ENCODE measurements around the gene SMC2.

The SMC2 gene

DNA sequence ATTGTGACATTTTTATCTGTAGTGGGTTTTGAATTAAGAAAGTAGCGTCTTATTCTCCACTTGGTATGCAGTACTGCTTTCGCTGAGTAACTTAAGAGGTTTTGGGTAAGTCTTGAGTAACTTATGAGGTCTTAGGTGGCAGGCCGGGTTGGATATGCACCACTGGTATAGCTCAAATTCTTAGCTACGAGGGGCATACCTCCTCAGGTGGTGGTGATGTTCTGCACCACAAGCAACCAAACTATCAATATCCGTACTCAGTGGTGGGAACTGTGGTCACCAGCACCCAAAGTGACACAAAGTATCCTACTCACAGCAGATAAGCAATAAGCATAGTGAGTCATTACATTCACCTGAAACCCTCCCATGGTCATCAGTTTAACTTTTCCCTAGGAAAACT, 13.7 kb downstream of the SMC2 start:
- DNase-seq (ENCODE audit: low spot score), result no peak

- DNase-seq (ENCODE audit: low spot score), result no peak
These were observed 14.2 kb downstream of the SMC2 start for GRCh38 chr9:104108315-104108714.

DNA sequence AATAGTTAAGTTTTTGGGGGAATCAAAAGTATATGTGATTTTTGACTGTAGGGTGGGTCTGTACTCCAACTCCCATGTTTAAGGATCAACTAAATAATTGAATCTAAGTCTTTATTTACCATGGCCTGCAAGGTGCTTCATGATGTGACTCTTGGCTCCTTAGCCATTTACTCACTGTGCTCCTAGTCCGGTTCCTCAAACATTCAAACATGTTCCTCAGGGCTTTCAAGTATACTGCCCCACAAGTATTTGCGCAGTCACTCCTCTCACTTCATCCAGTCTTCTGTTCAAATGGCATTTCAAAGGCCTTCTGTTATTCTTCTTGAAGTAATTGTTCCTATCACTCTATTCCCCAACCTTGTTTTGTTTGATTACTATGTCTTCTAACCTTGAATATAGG, 16.4 kb downstream of the SMC2 start:
- no peak for DNase-seq (ENCODE audit: low spot score)

DNA sequence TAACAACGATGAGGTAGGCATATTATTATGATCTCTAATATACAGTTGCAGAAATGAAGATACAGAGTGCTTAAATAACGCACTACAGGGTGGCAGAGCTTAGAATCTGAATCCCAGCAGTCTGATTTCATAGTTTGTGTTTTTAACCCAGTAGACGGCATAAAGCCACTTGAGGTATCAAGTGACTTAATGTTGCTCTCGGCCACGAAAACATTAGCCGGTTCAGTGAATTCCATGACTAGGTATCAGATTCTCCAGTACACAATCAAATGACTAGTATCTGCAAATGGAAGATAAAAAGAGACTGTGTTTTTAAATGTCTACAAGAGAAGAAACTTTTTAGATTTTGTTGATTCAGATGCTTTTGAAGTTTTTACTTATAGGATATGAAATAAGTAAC, 24.8 kb downstream of the SMC2 start:
- no peak for DNase-seq (ENCODE audit: low spot score)

- no peak for DNase-seq (ENCODE audit: low spot score)
These were observed 26.9 kb downstream of the SMC2 start for GRCh38 chr9:104121022-104121421.

DNA sequence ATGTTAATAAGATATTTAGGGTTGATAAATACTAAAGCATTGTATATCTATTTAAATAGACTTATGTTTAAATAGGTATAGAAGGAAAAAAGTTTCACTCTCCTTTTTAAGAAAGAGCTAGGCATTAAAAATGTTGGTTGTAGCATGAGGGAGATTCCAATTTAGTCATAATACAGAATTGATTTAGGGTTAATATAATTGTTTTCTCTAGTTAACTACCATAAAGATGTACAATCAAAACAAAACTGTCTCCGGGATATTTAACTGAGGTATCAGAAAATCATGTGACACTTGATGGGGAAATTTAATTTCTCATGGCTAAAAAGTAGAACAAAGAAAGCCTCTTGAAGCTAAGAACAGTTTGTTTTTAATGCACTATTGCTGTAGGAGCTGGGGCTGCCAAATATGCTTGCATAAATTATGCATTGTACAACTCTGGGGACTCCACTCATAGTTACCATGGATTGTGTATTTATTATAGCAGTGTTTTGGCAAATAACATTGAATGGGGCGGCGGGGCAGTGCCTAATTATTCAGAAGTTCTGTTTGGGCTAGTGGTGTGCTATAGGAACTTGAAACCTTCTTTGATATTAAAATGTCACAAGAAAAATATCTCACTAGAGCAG, 44.2 kb downstream of the SMC2 start:
- DNase-seq (ENCODE audit: low spot score), result no peak

- DNase-seq (ENCODE audit: low spot score), result no peak
These were observed 48.9 kb downstream of the SMC2 start for GRCh38 chr9:104142799-104143549.

DNA sequence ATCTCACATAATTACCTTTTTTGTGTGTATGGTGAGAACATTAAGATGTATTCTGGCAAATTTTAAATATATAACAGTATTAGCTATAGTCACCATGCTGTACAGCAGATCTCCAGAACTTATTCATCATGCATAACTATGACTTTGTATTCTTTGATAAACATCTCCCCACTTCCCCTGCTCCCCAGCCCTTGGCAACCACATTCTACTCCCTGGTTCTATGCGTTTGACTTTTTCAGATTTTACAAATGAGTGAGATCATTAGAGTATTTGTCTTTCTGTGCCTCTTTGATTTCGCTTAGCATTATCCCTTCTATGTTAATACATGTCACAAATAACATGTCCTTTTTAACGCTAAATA, 49.4 kb downstream of the SMC2 start:
- no peak for DNase-seq (ENCODE audit: low spot score)

DNA sequence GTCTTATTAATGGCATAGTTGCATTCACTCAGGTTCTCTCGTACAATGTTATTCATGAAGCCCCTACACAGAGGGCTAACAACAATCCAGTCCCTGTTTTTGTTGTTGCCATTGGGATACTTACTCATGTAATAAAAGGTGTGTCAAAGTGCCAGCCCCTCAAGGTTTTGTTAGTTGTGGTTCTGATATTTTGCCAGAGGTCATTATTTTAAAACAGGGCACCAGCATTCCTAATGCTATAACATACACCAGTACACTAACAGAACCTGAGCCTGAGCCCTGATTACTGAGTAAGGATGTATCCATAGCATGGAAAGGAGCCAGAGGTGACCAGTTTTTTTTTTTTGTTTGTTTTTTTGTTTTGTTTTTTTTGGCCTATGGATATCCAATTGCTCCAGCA, 50.2 kb downstream of the SMC2 start:
- DNase-seq (ENCODE audit: low spot score), result no peak

- DNase-seq (ENCODE audit: low spot score), result no peak
These were observed 79.0 kb downstream of the SMC2 start for GRCh38 chr9:104173067-104173466.

GRCh38 chr9:104177003-104177611, 83.0 kb downstream of the SMC2 start:
- peak; percentile 2 for DNase-seq (ENCODE audit: low spot score)

DNA sequence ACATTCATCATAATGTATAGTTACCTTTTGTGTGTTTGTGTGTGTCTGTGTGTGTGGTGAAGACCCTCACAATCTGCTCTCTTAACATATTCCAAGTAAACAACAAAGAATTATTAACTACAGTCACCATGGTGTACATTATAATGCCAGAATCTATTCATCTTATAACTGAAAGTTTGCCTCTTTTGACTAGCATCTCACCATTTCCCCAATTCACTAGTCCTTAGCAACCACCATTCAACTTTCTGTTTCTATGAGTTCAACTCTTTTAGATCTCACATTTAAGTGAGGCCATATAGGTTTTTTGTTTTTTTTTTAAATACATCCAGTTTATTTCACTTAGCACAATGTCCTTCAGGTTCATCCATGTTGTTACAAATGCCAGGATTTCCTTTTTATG, 83.6 kb downstream of the SMC2 start:
- no peak for DNase-seq (ENCODE audit: low spot score)

All from kidney capillary endothelial cell (primary cell).